NB4 (cell line): ENCODE data around the gene ABHD17A.

Experiments used
- CTCF ChIP-seq: IDR thresholded peaks from one replicate; pipeline ENCODE4 v1.5.1; 2012; ENCODE audit warnings: low read depth, low read length
- POLR2A ChIP-seq: IDR thresholded peaks from 2 replicates; pipeline ENCODE4 v1.6.1; 2011; ENCODE audit warnings: mild to moderate bottlenecking; ENCODE audit not compliant: insufficient read length; ENCODE audit errors: extremely low read depth

- TF ChIP-seq POLR2A, result peak; percentile 38
- peak; percentile 68 for TF ChIP-seq CTCF
Observed at GRCh38 chr19:1848399-1849131, 36.7 kb downstream of the ABHD17A start, which contains the start of gene REXO1.
